H1 (cell line): Measurements from ENCODE around the gene ITGB5. TPM values are rescaled to one million over a fixed set of nuclear protein-coding genes. Genes with fewer than 3 reads are reported as not detected.

Experiments used
- CTCF ChIA-PET: fragments of 300-600 bp; sonication (Branson Sonifier 250); formaldehyde crosslinking; loops from one replicate; lab custom pipeline; 2021; ENCODE audit not compliant: partially characterized antibody; lab: Charles Lee
- POLR2A ChIA-PET: fragments of 300-600 bp; sonication (Branson Sonifier 250); formaldehyde crosslinking; loops from one replicate; lab custom pipeline; 2021; ENCODE audit warnings: inconsistent platforms; ENCODE audit not compliant: partially characterized antibody; lab: Charles Lee
- DNase-seq, 2 experiments: peaks; one replicate each; pipeline versions ENCODE4 v3.0.0 to v3.0.0-alpha.2; 2010 to 2022; ENCODE audit warnings: low spot score in 2 of 2, low read depth in 1 of 2, mixed read lengths in 1 of 2
- FAIRE-seq: peaks from 2 replicates; lab custom pipeline; 2011; peaks lifted over from hg19 to GRCh38; lab: Jason Lieb, UNC
- H2AFZ ChIP-seq: 2 replicates; pipeline ENCODE4 v1.8.1; 2012; ENCODE audit warnings: low read length, inconsistent platforms
- H2AK5ac ChIP-seq: 2 replicates; pipeline ENCODE4 v1.6.1; 2013; ENCODE audit warnings: low read depth, low read length
- H2BK120ac ChIP-seq: replicated peaks from 2 replicates; pipeline ENCODE3; 2013; ENCODE audit warnings: low read depth, low read length, inconsistent platforms
- H2BK12ac ChIP-seq: 2 replicates; pipeline ENCODE4 v1.6.1; 2013; ENCODE audit warnings: low read depth, low read length
- H2BK15ac ChIP-seq: 2 replicates; pipeline ENCODE4 v1.6.1; 2013; ENCODE audit warnings: low read length
- H2BK20ac ChIP-seq: 2 replicates; pipeline ENCODE4 v1.6.1; 2013; ENCODE audit warnings: low read length
- H2BK5ac ChIP-seq: 2 replicates; pipeline ENCODE4 v1.6.1; 2013; ENCODE audit warnings: low read depth, low read length
- H3K14ac ChIP-seq: 2 replicates; pipeline ENCODE4 v1.6.1; 2013; ENCODE audit warnings: inconsistent platforms; ENCODE audit not compliant: insufficient read length
- H3K18ac ChIP-seq: 2 replicates; pipeline ENCODE4 v1.6.1; 2013; ENCODE audit warnings: low read length; ENCODE audit errors: extremely low read depth
- H3K23ac ChIP-seq: 2 replicates; pipeline ENCODE4 v1.6.1; 2013; ENCODE audit warnings: inconsistent platforms; ENCODE audit not compliant: insufficient read length
- H3K23me2 ChIP-seq: 2 replicates; pipeline ENCODE4 v1.6.1; 2013; ENCODE audit warnings: low read depth, low read length
- H3K27ac ChIP-seq: 2 replicates; pipeline ENCODE4 v1.6.1; 2011; ENCODE audit warnings: low read depth, low read length, inconsistent platforms
- H3K27me3 ChIP-seq, 4 experiments: replicated peaks in 1 of 4; 1 replicate in 1 of 4; 2 replicates in 3 of 4; pipeline versions ENCODE4 v1.6.1 to v1.8.1; 2011 to 2013; ENCODE audit warnings: low read length in 3 of 4, mild to moderate bottlenecking in 3 of 4, inconsistent platforms in 2 of 4, mixed read lengths in 2 of 4, moderate library complexity in 1 of 4; ENCODE audit not compliant: control insufficient read depth in 3 of 4, insufficient read depth in 3 of 4; ENCODE audit errors: extremely low read depth in 1 of 4
- H3K36me3 ChIP-seq, 4 experiments: 2 replicates each; pipeline versions ENCODE4 v1.6.1 to v1.8.1; 2011 to 2013; ENCODE audit warnings: mild to moderate bottlenecking in 4 of 4, low read length in 3 of 4, moderate library complexity in 2 of 4, control low read depth in 1 of 4, inconsistent platforms in 1 of 4; ENCODE audit not compliant: insufficient read depth in 4 of 4, control insufficient read depth in 2 of 4
- H3K4ac ChIP-seq: replicated peaks from 2 replicates; pipeline ENCODE3; 2013; ENCODE audit warnings: low read length, low read depth, mixed read lengths, inconsistent platforms; ENCODE audit not compliant: insufficient read length
- H3K4me1 ChIP-seq, 4 experiments: replicated peaks in 1 of 4; 1 replicate in 1 of 4; 2 replicates in 3 of 4; pipeline versions ENCODE4 v1.6.1 to v1.8.1; 2011 to 2013; ENCODE audit warnings: low read length in 3 of 4, inconsistent platforms in 2 of 4, mixed read lengths in 1 of 4; ENCODE audit not compliant: insufficient read depth in 4 of 4, control insufficient read depth in 3 of 4
- H3K4me2 ChIP-seq, 2 experiments: 2 replicates each; pipeline versions ENCODE4 v1.6.1 to v1.8.1; 2011 to 2013; ENCODE audit warnings: low read depth in 2 of 2, low read length in 2 of 2, control low read depth in 1 of 2, inconsistent platforms in 1 of 2, mild to moderate bottlenecking in 1 of 2; ENCODE audit not compliant: insufficient read depth in 1 of 2
- H3K4me3 ChIP-seq, 4 experiments: fragments of 200-600, 300-600 bp in 1 of 4; sonication (generic), shearing (Covaris generic), sonication (Bioruptor Twin) in 1 of 4; 2 replicates each; pipeline versions ENCODE4 v1.5.1 to v1.8.1; 2011 to 2016; ENCODE audit warnings: low read length in 4 of 4, low read depth in 3 of 4, control low read depth in 2 of 4, inconsistent platforms in 2 of 4, mild to moderate bottlenecking in 2 of 4, mixed read lengths in 1 of 4, moderate library complexity in 1 of 4; ENCODE audit not compliant: insufficient read depth in 2 of 4; ENCODE audit errors: extremely low read depth in 1 of 4
- H3K56ac ChIP-seq: replicated peaks from 2 replicates; pipeline ENCODE3; 2013; ENCODE audit warnings: low read depth, mild to moderate bottlenecking, mixed read lengths, low read length, inconsistent platforms; ENCODE audit not compliant: insufficient read length
- H3K79me1 ChIP-seq: 2 replicates; pipeline ENCODE4 v1.6.1; 2013; ENCODE audit warnings: low read depth, low read length, control low read depth
- H3K79me2 ChIP-seq, 2 experiments: 2 replicates each; pipeline versions ENCODE4 v1.6.1 to v1.8.1; 2012 to 2013; ENCODE audit warnings: low read length in 2 of 2, mild to moderate bottlenecking in 2 of 2, inconsistent platforms in 1 of 2; ENCODE audit not compliant: insufficient read depth in 2 of 2, control insufficient read depth in 1 of 2
- H3K9ac ChIP-seq, 4 experiments: replicated peaks in 1 of 4; 1 replicate in 1 of 4; 2 replicates in 3 of 4; pipeline versions ENCODE4 v1.6.1 to v1.8.1; 2011 to 2013; ENCODE audit warnings: low read depth in 3 of 4, low read length in 3 of 4, control low read depth in 2 of 4, mild to moderate bottlenecking in 2 of 4, moderate library complexity in 2 of 4, inconsistent platforms in 1 of 4; ENCODE audit errors: extremely low read depth in 1 of 4
- H3K9me3 ChIP-seq, 2 experiments: 2 replicates each; pipeline versions ENCODE4 v1.6.1 to v1.8.1; 2012 to 2013; ENCODE audit warnings: mild to moderate bottlenecking in 2 of 2, moderate library complexity in 2 of 2, control low read depth in 1 of 2, inconsistent platforms in 1 of 2, low read depth in 1 of 2, low read length in 1 of 2, mixed read lengths in 1 of 2; ENCODE audit not compliant: insufficient read depth in 2 of 2
- H4K20me1 ChIP-seq, 2 experiments: replicated peaks in 1 of 2; 2 replicates each; pipeline versions ENCODE3 to v1.8.1; 2011 to 2013; ENCODE audit warnings: inconsistent platforms in 2 of 2, low read length in 2 of 2, mild to moderate bottlenecking in 1 of 2; ENCODE audit not compliant: insufficient read depth in 2 of 2, control insufficient read depth in 1 of 2
- H4K5ac ChIP-seq: 2 replicates; pipeline ENCODE4 v1.6.1; 2013; ENCODE audit warnings: low read length, low read depth, mixed read lengths, inconsistent platforms; ENCODE audit not compliant: insufficient read length
- H4K8ac ChIP-seq: 2 replicates; pipeline ENCODE4 v1.8.0; 2013; ENCODE audit warnings: mild to moderate bottlenecking, moderate library complexity, low read length, inconsistent platforms; ENCODE audit not compliant: insufficient read depth; ENCODE audit errors: extremely low read depth
- H4K91ac ChIP-seq: replicated peaks from 2 replicates; pipeline ENCODE3; 2013; ENCODE audit warnings: low read length, mixed read lengths, inconsistent platforms; ENCODE audit not compliant: insufficient read length
- JUND ChIP-seq: IDR thresholded peaks from 2 replicates; pipeline ENCODE4 v1.6.1; 2011; ENCODE audit warnings: mild to moderate bottlenecking, improper control_type of control experiment, low read length
- TBP ChIP-seq: IDR thresholded peaks from 2 replicates; pipeline ENCODE4 v1.6.1; 2011; ENCODE audit warnings: low read depth, low read length, improper control_type of control experiment
- WGBS, 2 experiments: shearing (Covaris generic) in 1 of 2; methylation state at CpG; one replicate each; pipeline versions ENCODE4 v1.1.6 to v1.1.7; 2013 to 2015; ENCODE audit warnings: low lambda C conversion rate in 2 of 2, mixed read lengths in 2 of 2, inconsistent platforms in 1 of 2, low coverage in 1 of 2, missing lambda C conversion rate in 1 of 2; ENCODE audit not compliant: insufficient replicate concordance in 2 of 2, insufficient coverage in 1 of 2, insufficient read length in 1 of 2; ENCODE audit errors: extremely low coverage in 1 of 2, missing lambda C conversion rate in 1 of 2; 5-methylcytosine and 5-hydroxymethylcytosine counted together
- polyA plus RNA-seq, 7 experiments: library from polyadenylated mRNA; depleted of rRNA in 3 of 7; stranded (reverse) in 5 of 7; unstranded in 2 of 7; fragments of >200 nt in 5 of 7; fragments of 200-250 nt in 2 of 7; gene quantifications; 1 replicate in 5 of 7; 2 replicates in 1 of 7; 4 replicates in 1 of 7; pipeline versions ENCODE4 v1.2.1 to v1.2.3, GENCODE V29; 2011 to 2013; ENCODE audit warnings: missing spikeins in 2 of 7, mixed read lengths in 2 of 7
- total RNA-seq: library from RNA; stranded (reverse); fragmentation: NEBNext Ultra II Directional; extraction: Animal tissue kit (Norgen Biotek cat#: 25700); gene quantifications from 2 replicates; pipeline ENCODE4 v1.2.1, GENCODE V29; 2021

Gene ITGB5
- total and polyA plus RNA-seq, 2 of the 8 experiments (the other 6 are each of a cell fraction or from before 2014, with no cell fraction given): 101 to 268 TPM

- Histone ChIP-seq H3K4ac (no peak overlapping the region), H3K27me3 (no peaks in the 10 kb centered on the region; a peak in 1 of 7 replicates), H2BK5ac (peak overlapping the region; percentile 21; the same call in 1 of the 2 replicates), H3K36me3 (peaks cover 4 to 12% (median 7%) of the 10 kb centered on the region in 4 experiments; a peak in 6 of 8 replicates), H3K4me1 (no peaks in the 10 kb centered on the region; a peak in 1 of 7 replicates), H2AK5ac (no peak overlapping the region), H4K5ac (no peak overlapping the region), H3K23ac (no peak overlapping the region), H3K4me3 (no peak overlapping the region), H3K4me2 (no peak overlapping the region), H3K79me1 (peaks cover 4% of the 10 kb centered on the region; the same call in 1 of the 2 replicates), H3K27ac (no peak overlapping the region), H4K91ac (no peak overlapping the region), H3K18ac (no peak overlapping the region), H2BK15ac (no peak overlapping the region), H3K56ac (no peak overlapping the region), H3K23me2 (no peaks in the 10 kb centered on the region), H3K79me2 (no peaks in the 10 kb centered on the region), H3K9ac (no peak overlapping the region), H2BK20ac (no peak overlapping the region), H2AFZ (no peak overlapping the region), H3K9me3 (no peaks in the 10 kb centered on the region), H2BK120ac (no peak overlapping the region), H4K8ac (no peak overlapping the region), H4K20me1 (peaks cover 2 to 5% of the 10 kb centered on the region in 2 experiments), H3K14ac (no peak overlapping the region), H2BK12ac (no peak overlapping the region)
- POLR2A ChIA-PET: interaction anchor here (0.8 to 2.4 kb wide), 4 partner anchors 9 to 83 kb away, joined by 3 to 13 read pairs (median 3); no protein-coding TSS in a partner anchor
- TF ChIP-seq TBP (no peak), JUND (no peak)
- 93% methylated on average over 11 of the region's 11 CpGs; no CpG with 5 or more reads in 1 of the 2 experiments for WGBS, 2 experiments
- no peak for FAIRE-seq
- CTCF ChIA-PET: interaction anchor here (0.9 to 2.5 kb wide), 5 partner anchors 13 to 70 kb away, joined by 3 to 5 read pairs (median 3); no protein-coding TSS in a partner anchor
- no peak for DNase-seq
Measured at GRCh38 chr3:124814620-124815421, 72.3 kb downstream of the ITGB5 start.
